ENCODE results near the gene ANKRD66. TPM values are rescaled to one million over a fixed set of nuclear protein-coding genes. Genes with fewer than 3 reads are reported as not detected.

ANKRD66 gene
- total RNA-seq, 1 experiment from 2014 or later = not detected

DNA sequence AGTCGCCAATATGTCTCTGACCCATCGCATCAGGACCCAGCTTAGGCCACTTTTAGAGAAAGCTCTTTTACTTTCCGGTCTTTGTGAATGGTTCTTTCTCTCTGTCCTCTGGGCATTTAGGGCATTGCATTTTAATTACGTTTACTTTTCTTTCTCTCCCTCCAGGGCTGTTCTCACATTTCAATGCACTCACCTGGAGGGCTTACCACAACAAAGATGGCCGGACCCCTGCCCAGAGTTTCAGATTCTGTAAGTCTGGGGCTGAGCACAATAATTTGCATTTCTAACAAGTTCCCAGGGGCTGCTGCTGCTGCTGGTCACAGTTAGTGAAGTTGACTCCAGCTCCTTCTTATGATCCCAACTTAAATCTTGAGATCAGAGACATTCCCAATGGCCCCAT, 3.0 kb downstream of the ANKRD66 start:
- H3K27ac Mint-ChIP-seq (ENCODE audit: low read depth, unreplicated experiment) = no peak overlapping the region
- TF ChIP-seq, protein P1, sequence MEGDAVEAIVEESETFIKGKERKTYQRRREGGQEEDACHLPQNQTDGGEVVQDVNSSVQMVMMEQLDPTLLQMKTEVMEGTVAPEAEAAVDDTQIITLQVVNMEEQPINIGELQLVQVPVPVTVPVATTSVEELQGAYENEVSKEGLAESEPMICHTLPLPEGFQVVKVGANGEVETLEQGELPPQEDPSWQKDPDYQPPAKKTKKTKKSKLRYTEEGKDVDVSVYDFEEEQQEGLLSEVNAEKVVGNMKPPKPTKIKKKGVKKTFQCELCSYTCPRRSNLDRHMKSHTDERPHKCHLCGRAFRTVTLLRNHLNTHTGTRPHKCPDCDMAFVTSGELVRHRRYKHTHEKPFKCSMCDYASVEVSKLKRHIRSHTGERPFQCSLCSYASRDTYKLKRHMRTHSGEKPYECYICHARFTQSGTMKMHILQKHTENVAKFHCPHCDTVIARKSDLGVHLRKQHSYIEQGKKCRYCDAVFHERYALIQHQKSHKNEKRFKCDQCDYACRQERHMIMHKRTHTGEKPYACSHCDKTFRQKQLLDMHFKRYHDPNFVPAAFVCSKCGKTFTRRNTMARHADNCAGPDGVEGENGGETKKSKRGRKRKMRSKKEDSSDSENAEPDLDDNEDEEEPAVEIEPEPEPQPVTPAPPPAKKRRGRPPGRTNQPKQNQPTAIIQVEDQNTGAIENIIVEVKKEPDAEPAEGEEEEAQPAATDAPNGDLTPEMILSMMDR (IDR thresholded peaks at IDR 0.05; ENCODE audit: unreplicated experiment) = no peak
- no peaks in the 10 kb centered on the region for H3K36me3 Mint-ChIP-seq (ENCODE audit: insufficient read depth, unreplicated experiment)
- intact Hi-C loops (cut with micrococcal nuclease) = no loop called here
- no peak overlapping the region for H3K4me3 Mint-ChIP-seq (ENCODE audit: unreplicated experiment)
- peaks cover 18% of the 10 kb centered on the region for H3K27me3 Mint-ChIP-seq (ENCODE audit: insufficient read depth, unreplicated experiment)
- no peaks in the 10 kb centered on the region for H3K9me3 Mint-ChIP-seq (ENCODE audit: unreplicated experiment)
- no peaks in the 10 kb centered on the region for H3K4me1 Mint-ChIP-seq (ENCODE audit: insufficient read depth, unreplicated experiment)
- ChIA-PET POLR2A (no interaction called here), CTCF (no interaction called here)
- BruUV-seq (replicated peaks) = no TSS peak
- no peak for DNase-seq (ENCODE audit: unreplicated experiment)

DNA sequence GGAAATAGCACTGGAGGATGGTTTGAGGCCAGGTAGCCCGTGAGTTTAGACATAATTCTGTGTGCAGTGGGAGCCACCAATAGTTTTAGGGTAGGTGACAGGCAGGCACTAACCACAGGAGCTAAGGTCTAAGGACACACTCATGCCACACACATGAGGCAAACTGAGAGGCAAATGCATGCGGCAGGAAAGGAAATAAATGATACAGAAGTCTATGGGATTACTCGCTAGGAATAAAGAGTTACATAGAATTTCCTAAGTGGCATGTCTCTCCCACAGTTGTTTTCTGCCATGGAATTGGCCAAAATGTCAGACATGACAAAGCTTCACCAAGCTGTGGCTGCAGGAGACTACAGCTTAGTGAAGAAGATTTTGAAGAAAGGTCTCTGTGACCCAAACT, 4.9 kb downstream of the ANKRD66 start:
- CTCF ChIA-PET = interaction anchor here (0.6 kb wide), 1 partner anchor 605 kb away, joined by 3 read pairs; no protein-coding TSS in a partner anchor
- Mint-ChIP-seq H3K27ac (ENCODE audit: low read depth, unreplicated experiment) (no peak overlapping the region), H3K9me3 (ENCODE audit: unreplicated experiment) (no peaks in the 10 kb centered on the region), H3K4me3 (ENCODE audit: unreplicated experiment) (no peak overlapping the region), H3K4me1 (ENCODE audit: insufficient read depth, unreplicated experiment) (no peaks in the 10 kb centered on the region), H3K27me3 (ENCODE audit: insufficient read depth, unreplicated experiment) (no peaks in the 10 kb centered on the region), H3K36me3 (ENCODE audit: insufficient read depth, unreplicated experiment) (no peaks in the 10 kb centered on the region)
- intact Hi-C loops (cut with micrococcal nuclease) = no loop called here
- no peak for DNase-seq (ENCODE audit: unreplicated experiment)
- TF ChIP-seq, protein P1 (IDR thresholded peaks at IDR 0.05; ENCODE audit: unreplicated experiment) = no peak
- POLR2A ChIA-PET = no interaction called here
- no TSS peak for BruUV-seq (replicated peaks)

DNA sequence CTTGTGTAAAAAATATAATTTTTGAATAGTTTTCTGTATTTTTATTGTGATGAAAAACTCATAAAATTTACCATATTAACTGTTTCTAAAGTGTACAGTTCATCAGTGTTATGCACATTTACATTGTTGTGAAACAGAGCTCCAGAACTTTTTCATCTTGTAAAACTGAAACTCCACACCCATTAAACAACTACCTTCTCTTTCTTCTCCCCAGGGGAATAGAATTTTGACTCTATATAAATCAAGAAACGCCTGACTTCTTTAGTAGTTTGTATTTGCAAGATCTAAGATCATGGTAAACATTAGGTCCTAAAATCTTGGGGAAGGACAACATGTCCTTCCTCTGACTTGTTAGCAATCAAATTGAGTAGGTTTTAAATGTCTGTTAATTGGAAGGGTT, 9.1 kb downstream of the ANKRD66 start:
- intact Hi-C loops (cut with micrococcal nuclease) = no loop called here
- Mint-ChIP-seq H3K4me1 (ENCODE audit: insufficient read depth, unreplicated experiment) (no peaks in the 10 kb centered on the region), H3K27ac (ENCODE audit: low read depth, unreplicated experiment) (no peak overlapping the region), H3K4me3 (ENCODE audit: unreplicated experiment) (no peak overlapping the region), H3K9me3 (ENCODE audit: unreplicated experiment) (no peaks in the 10 kb centered on the region), H3K27me3 (ENCODE audit: insufficient read depth, unreplicated experiment) (no peaks in the 10 kb centered on the region), H3K36me3 (ENCODE audit: insufficient read depth, unreplicated experiment) (no peaks in the 10 kb centered on the region)
- ChIA-PET POLR2A (no interaction called here), CTCF (no interaction called here)
- TF ChIP-seq, protein P1 (IDR thresholded peaks at IDR 0.05; ENCODE audit: unreplicated experiment) = no peak
- DNase-seq (ENCODE audit: unreplicated experiment) = no peak
- no TSS peak for BruUV-seq (replicated peaks)

DNA sequence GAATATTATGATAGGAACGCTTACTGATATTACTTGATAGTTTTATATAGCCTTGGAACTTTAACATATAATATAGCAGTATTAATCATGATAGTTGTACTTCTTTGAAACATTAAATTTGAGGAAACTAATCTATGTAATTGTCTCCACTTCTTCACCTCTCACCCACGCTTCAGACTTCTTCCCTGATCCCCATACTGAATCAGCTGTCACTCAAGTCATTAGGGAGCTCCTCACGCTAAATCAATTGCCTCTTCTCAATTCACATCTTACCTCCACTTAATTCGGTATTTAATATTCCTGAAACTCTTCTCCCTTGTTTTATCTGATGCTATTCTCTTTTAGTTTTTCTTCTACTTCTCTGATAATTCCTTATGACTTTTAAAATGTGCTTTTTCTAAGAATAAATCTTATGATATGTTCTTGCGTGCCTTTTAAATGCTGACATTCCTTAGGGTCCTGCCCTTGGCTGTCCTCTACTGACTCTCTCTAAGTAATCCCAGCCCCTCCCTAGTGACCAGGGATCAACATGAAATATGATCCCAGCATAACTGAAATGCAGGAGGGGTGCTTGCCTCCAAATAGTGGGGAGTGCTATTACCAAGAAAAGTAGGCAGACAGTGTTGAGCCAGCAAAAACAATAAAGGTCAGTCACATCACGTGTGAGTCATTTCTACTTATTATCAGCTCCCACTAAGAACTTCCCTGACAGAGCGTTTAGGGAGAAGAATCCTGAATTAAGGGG, 9.9 kb downstream of the ANKRD66 start:
- H3K36me3 Mint-ChIP-seq (ENCODE audit: insufficient read depth, unreplicated experiment) = no peaks in the 10 kb centered on the region
- DNase-seq (ENCODE audit: unreplicated experiment) = peak; percentile 28
- BruUV-seq (replicated peaks) = no TSS peak
- H3K27me3 Mint-ChIP-seq (ENCODE audit: insufficient read depth, unreplicated experiment) = no peaks in the 10 kb centered on the region
- TF ChIP-seq, protein P1 (IDR thresholded peaks at IDR 0.05; ENCODE audit: unreplicated experiment) = no peak
- ChIA-PET POLR2A (interaction anchor here (0.5 kb wide), 1 partner anchor 65 kb away, joined by 3 read pairs; no protein-coding TSS in a partner anchor), CTCF (no interaction called here)
- H3K4me3 Mint-ChIP-seq (ENCODE audit: unreplicated experiment) = no peak overlapping the region
- no peaks in the 10 kb centered on the region for H3K4me1 Mint-ChIP-seq (ENCODE audit: insufficient read depth, unreplicated experiment)
- intact Hi-C loops (cut with micrococcal nuclease) = no loop called here
- no peaks in the 10 kb centered on the region for H3K9me3 Mint-ChIP-seq (ENCODE audit: unreplicated experiment)
- no peak overlapping the region for H3K27ac Mint-ChIP-seq (ENCODE audit: low read depth, unreplicated experiment)

Data from MCF 10A (cell line).